UCSD-AML1 (cell line): ENCODE results near the gene JAML.
A peak's percentile ranks its signal among the peaks of the same experiment; 100 is the strongest.
"Not testable (repeated sequence)": the region's sequence is repeated elsewhere in the genome, so short reads cannot be mapped to it uniquely, and the experiment has no call there.

ENCODE experiments used
- DNase-seq: peaks from one replicate; lab custom pipeline; 2025; ENCODE audit not compliant: unreplicated experiment; lab: John Stamatoyannopoulos, UW

The JAML gene

GRCh38 chr11:118199135-118199534, 25.7 kb downstream of the JAML start:
- no peak for DNase-seq

GRCh38 chr11:118198370-118198769, 26.4 kb downstream of the JAML start:
- DNase-seq: peak; percentile 82

- no peak for DNase-seq
These were observed 29.8 kb downstream of the JAML start for GRCh38 chr11:118194835-118195627.

GRCh38 chr11:118193910-118194566, 30.8 kb downstream of the JAML start:
- DNase-seq: no peak

- not testable (repeated sequence) for DNase-seq
These were observed 32.0 kb downstream of the JAML start for GRCh38 chr11:118192817-118193216.

GRCh38 chr11:118190942-118191506, 33.8 kb downstream of the JAML start:
- not testable (repeated sequence) for DNase-seq

- no peak for DNase-seq
These were observed 38.3 kb downstream of the JAML start for GRCh38 chr11:118186346-118187107.

- no peak for DNase-seq
These were observed 39.8 kb downstream of the JAML start for GRCh38 chr11:118184784-118185579.

GRCh38 chr11:118183691-118184090, 41.1 kb downstream of the JAML start:
- not testable (repeated sequence) for DNase-seq

GRCh38 chr11:118180300-118180703, 44.5 kb downstream of the JAML start:
- no peak for DNase-seq

- DNase-seq: no peak
These were observed 48.1 kb downstream of the JAML start for GRCh38 chr11:118176778-118177134.

- no peak for DNase-seq
These were observed 48.6 kb downstream of the JAML start, which contains the start of gene SCN2B for GRCh38 chr11:118175993-118176777. Gene SCN2B, minus strand, starts transcription at chr11:118176639. Its CDS starts 208 bp downstream, at chr11:118176431.

GRCh38 chr11:118175031-118175992, 49.5 kb downstream of the JAML start:
- DNase-seq: no peak

- no peak for DNase-seq
These were observed 50.7 kb downstream of the JAML start for GRCh38 chr11:118174006-118174567.

GRCh38 chr11:118172356-118172755, 52.5 kb downstream of the JAML start:
- DNase-seq: no peak

- DNase-seq: peak; percentile 63
These were observed 53.3 kb downstream of the JAML start for GRCh38 chr11:118171269-118172062.

GRCh38 chr11:118170882-118171268, 53.9 kb downstream of the JAML start:
- no peak for DNase-seq
